HG03457 (cell line): ENCODE results near the gene CDHR1.
"Not testable (repeated sequence)": the region's sequence is repeated elsewhere in the genome, so short reads cannot be mapped to it uniquely, and the experiment has no call there.

Experiments used
- ATAC-seq: cut with Tn5 transposase; IDR thresholded peaks from one replicate; pipeline ENCODE4 v1.9.1; 2021; ENCODE audit warnings: moderate number of reproducible peaks; ENCODE audit not compliant: unreplicated experiment

The CDHR1 gene

GRCh38 chr10:84194424-84195043 is at the start of gene CDHR1:
Gene CDHR1 (plus strand): TSS chr10:84194537. CDS start chr10:84194761, 224 bp downstream.
- peak; percentile 56 for ATAC-seq

- ATAC-seq, result no peak
These were observed 47.0 kb upstream of the CDHR1 start for GRCh38 chr10:84147347-84147746.

GRCh38 chr10:84148006-84148597 is 46.2 kb upstream of the CDHR1 start:
- ATAC-seq, result not testable (repeated sequence)

GRCh38 chr10:84149854-84150253 is 44.5 kb upstream of the CDHR1 start:
- ATAC-seq, result no peak

GRCh38 chr10:84152769-84153168 is 41.6 kb upstream of the CDHR1 start:
- no peak for ATAC-seq

GRCh38 chr10:84155521-84155920 is 38.8 kb upstream of the CDHR1 start:
- no peak for ATAC-seq

GRCh38 chr10:84156009-84156408 is 38.3 kb upstream of the CDHR1 start:
- no peak for ATAC-seq

- no peak for ATAC-seq
These were observed 37.6 kb upstream of the CDHR1 start for GRCh38 chr10:84156768-84157167.

GRCh38 chr10:84158061-84158460 is 36.3 kb upstream of the CDHR1 start:
- ATAC-seq, result no peak

GRCh38 chr10:84158550-84158949 is 35.8 kb upstream of the CDHR1 start:
- ATAC-seq, result no peak

GRCh38 chr10:84159076-84159685 is 35.2 kb upstream of the CDHR1 start:
- no peak for ATAC-seq

GRCh38 chr10:84160663-84161362 is 33.5 kb upstream of the CDHR1 start:
- no peak for ATAC-seq

GRCh38 chr10:84163996-84164395 is 30.3 kb upstream of the CDHR1 start:
- no peak for ATAC-seq

GRCh38 chr10:84164442-84164841 is 29.9 kb upstream of the CDHR1 start:
- no peak for ATAC-seq

GRCh38 chr10:84166620-84167288 is 27.6 kb upstream of the CDHR1 start:
- no peak for ATAC-seq

GRCh38 chr10:84167289-84167653 is 27.1 kb upstream of the CDHR1 start:
- not testable (repeated sequence) for ATAC-seq

- not testable (repeated sequence) for ATAC-seq
These were observed 26.0 kb upstream of the CDHR1 start for GRCh38 chr10:84168382-84168781.

GRCh38 chr10:84171237-84171636 is 23.1 kb upstream of the CDHR1 start:
- ATAC-seq, result not testable (repeated sequence)

- peak; percentile 13 for ATAC-seq
These were observed 22.5 kb upstream of the CDHR1 start for GRCh38 chr10:84171700-84172466.
